ENCODE results near the gene RP9.
"Not testable (repeated sequence)": the region's sequence is repeated elsewhere in the genome, so short reads cannot be mapped to it uniquely, and the experiment has no call there.

Gene RP9

DNA sequence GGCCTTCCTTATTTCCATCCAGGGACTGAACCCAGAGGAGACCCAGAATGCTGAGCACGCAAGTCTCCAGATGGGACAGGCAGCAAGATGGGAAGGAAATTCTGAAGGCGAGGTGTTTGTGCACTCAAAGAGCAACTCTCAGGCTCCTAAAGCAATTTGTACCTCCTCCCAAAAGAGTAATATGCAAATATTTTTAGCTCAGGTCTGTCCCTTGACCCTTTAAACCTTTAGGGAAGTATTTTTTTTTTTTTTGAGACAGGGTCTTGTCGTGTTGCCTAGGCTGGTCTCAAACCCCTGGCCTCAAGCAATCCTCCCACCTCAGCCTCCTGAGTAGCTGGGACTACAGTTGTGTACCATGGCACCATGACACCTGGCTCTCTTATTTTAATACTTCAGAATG lies 8.4 kb downstream of the RP9 start:
- no peak for DNase-seq

DNA sequence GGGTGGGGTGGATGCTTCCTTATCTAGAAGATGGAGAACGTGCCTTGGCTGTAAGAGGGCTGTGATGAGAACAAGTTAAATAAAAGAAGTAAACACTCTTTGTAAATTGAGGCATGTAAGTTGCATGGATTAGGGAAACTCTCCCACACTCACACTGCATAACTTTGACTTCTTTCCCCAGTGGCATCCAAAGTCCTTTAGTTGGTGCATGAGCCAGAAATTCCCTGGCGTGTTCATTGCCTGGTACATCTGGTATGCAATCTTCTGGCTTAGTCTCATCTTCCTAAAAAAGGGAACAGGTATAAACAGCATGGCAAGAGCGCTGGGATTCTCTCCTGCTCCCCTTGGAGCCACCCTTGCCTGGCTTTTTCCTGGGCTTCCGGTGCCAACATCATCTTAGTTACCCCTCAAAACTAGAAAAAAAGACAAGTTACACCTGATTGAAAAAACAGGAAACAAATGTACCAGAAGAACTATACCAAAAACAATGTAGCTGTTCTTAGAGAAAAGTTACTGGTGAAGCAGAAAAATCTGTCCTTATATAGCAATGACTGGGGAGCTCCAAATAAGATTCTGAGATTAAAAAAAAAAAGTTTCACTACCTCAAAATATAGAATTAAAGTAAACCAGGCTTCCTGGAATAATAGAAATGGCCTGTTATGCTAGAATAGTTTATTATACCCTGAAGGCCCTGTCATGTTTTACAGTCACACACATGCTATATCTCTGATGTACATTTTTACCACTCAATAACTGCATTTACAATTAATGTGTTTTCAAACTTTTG lies 9.9 kb downstream of the RP9 start:
- no peak for DNase-seq

DNA sequence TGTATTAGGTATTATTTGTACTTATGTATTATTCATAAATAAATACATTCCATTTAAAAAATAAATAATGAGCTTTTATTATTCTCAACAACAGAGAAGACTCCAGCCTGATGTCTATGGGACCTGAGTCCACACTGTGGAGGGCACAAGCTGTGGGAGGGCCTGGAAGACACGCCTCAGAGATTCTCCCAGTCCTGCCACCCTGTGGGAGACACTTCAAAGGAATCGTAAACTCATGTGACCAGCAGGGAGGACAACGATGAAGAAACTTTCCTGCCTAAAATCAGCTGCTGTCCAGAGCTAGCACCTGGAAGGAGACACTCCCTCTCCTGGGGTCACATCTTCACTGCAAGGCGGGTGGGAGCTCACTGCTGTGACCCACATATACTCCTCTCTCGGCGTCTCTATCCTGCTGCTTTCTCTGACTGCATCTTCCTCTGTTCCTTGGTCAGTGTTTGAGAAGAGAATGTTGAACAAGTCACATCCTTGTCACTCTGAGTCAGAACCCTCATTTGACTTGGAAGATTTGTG lies 14.4 kb downstream of the RP9 start:
- not testable (repeated sequence) for DNase-seq

DNA sequence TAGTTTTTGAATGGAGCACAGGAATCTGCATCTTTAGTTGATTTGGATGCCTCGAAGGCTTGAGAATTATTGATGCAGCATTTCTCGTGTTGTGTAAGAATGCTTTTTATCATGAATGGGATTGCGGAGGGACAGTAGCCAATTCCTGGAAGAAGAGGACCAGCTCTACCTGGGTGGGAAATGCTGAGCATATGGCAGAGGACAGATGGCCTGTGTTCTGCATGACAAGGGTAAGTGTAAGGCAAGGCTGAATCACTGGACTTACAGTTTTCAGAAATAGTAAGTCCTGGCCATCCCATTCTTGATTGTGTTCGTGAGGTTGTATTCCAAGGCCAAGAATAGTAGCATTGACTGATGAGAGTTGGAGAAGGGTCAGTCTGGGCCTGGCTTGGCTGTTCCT lies 15.9 kb downstream of the RP9 start:
- no peak for DNase-seq

DNA sequence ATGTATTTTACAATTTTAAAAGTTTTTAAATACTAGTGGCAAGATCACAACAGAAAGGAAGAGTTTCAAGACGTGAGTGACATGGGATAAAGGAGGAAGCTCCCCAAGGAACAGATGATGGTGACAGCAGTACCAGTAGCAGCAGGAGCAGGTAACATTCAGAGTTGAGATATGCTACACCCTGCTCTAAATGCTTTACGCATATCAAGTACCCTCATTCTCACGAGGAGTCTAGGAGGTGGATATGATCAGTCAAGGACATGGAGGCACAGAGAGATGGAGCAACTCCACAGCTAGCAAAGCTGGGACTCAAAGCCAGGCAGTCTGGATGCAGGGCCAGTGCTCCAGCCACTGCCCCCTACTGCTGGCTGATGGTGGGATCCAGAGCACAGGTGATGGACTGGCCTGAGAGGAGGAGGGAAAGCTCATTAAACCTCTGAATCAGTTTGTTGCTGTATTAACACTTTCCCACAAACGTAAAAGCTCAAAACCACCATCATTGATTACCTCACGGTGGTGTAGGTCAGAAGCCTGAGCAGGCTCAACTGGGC lies 17.5 kb downstream of the RP9 start:
- DNase-seq = no peak

DNA sequence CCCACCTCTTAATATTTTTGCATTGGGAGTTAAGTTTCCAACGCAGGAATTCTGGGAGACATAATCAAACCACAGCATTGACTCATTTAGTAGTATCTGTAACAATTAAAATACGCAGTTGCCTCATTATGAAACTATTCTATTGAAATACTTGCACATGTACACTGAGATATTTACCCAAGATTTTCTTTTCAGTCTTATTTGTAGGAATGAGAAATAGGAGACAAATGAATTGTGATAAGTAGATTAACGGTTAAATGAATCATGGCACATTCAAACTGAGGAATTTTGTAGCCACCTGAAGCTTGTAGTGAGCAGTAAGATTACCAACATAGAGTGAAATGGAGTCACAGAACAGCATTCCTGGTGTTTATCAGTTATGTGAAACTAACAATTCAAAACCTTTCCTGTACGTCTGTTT lies 18.1 kb downstream of the RP9 start:
- DNase-seq = no peak

DNA sequence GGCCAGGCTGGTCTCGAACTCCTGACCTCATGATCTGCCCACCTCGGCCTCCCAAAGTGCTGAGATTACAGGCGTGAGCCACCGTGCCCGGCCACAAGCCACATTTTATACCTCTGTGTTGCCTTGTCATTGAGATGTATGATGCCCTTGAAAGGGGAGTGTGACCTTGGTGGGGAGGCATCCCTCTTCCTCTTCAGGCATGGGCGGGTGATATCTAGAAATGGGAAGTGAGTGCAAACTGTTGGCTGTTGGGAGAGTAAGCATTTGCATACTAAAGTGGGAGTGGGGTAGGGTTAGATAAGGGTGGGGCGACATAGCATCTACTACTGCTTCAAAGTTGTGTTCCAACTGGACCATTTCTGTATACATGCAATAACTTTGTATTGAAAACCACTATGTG lies 20.1 kb downstream of the RP9 start:
- no peak for DNase-seq

DNA sequence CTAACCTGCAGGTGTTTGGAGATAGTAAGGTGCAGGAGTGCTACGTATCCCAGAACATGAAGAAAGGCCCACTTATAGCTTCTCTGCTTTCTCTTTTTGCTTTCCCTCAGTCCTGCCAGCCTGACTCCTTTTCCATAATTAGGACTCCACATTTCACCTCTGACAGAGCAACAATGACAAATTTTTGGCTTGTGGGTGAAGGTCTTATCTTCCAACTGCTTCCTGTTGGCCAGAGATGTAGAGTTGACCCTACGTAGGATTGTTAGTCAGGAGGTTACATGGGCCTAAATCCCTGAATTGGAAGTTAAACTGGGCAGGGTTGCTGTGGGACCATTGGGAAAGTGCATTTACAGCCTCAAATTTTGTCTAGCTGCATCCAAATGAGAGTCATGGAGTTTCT lies 21.3 kb downstream of the RP9 start:
- DNase-seq = no peak

DNA sequence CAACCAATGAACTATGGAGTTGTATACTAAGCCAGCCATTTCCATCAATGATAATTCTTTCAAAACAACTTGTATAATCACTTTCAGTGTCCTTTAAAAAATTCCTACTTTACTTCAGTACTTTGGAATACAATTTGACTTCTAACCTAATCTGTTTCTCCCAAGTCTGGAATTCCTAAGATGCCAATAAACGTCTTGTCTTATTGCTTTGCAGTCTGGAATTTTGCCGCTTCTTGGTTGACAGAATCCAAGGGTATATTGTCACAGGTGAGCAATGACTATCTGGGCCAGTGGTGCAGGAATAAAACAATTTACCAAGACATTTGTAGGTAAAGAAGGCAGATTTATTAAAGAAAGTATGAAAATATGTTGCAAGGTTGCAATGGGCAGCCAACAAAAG lies 21.8 kb downstream of the RP9 start:
- DNase-seq = no peak

DNA sequence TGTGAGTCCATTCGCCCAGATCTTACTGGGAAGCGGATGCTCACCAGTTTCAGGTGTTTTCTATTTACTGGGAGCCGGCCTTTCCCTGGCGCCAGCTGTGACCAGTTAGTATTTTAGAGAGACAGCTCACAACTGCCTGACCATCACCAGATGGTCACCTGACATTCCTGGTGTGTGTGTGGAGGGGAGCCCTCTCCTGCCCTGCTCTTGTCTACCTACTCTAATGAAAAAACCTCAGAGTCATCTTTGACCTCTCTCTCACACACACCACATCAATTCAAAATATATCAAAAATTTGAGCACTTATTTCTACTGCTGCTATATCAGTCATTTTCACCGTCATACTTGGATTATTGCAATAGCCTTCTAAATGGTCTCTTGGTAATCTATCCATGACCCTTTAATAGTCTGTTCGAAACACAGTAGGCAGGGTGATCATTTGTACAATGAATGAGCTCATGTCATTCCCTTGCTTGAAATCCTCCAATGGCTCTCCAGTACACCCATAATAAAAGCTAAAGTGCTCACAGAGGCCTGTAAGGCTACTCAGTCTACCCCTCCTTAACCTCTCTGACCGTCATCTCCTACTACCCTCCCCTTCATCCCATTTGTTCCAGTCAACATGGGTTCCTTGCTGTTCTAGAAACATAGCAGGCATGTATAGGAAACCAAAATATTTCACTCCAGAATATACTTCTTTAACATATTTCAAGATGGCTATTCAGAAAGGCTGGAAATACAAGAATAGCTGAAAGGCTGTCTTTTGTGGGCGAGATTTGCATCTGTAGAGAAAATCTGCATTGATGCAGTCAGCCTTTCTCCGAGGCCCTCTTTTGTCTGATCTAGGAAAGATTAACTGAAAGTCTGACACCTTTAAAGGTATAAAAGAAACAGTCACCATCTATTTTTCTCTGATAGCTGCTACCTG lies 29.2 kb downstream of the RP9 start:
- DNase-seq = no peak

DNA sequence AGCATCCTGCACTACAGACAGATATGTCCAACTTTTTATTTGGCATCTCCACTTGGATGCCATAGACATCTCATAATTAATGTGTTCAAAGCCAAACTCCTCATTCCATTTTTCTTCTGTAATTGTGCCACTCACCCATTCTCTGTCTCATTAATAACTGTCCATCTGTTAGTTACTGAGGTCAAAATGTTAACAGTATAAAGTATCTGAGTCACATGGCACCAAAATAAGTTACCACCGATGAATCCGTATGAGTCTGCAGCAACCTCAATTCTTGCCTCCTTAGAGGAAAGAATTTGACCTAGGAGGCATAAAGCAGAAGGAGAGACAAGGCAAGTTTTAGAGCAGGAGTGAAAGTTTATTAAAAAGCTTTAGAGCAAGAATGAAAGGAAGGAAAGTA lies 30.1 kb downstream of the RP9 start:
- no peak for DNase-seq

DNA sequence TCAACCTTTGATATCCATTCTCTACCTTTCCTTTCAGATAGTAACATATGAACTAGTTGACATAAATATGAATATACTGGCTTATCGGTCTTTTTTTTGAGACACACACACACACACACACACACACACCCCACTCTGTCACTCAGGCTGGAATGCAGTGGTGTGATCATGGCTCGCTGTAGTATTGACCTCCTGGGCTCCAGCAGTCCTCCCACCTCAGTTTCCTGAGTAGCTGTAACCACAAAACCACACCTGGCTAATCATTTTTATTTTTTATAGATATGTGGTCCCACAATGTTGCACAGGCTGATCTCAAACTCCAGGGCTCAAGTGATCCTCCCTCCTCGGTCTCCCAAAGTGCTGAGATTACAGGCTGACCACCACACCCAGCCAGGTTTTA lies 32.5 kb downstream of the RP9 start:
- no peak for DNase-seq

DNA sequence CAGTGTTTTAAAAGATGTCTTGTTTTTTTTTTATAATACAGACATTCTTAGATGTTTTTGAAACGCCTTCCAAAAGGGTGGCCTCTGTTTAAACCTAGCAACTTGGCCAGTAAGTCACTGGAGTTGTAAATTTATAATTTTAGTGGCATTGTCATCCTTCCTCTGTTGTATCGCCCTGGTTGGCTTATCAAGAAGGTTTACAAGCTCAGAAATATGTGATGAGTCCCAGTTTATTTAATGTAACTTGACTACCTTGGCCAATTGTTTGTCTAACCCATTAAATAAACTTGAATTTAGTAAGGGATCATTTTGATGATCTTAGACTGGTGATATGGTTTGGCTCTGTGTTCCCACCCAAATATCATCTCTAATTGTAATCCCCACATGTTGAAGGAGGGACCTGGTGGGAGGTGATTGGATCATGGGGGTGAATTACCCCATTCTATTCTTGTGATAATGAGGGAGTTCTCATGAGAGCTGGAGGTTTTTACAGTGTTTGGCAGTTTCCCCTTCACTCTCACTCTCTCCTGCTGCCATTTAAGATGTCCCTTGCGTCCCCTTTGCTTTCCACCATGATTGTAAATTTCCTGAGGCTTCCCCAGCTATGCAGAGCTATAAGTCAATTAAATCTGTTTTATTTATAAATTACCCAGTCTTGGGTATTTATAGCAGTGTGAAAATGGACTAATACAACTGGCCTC lies 33.2 kb downstream of the RP9 start:
- DNase-seq = no peak

DNA sequence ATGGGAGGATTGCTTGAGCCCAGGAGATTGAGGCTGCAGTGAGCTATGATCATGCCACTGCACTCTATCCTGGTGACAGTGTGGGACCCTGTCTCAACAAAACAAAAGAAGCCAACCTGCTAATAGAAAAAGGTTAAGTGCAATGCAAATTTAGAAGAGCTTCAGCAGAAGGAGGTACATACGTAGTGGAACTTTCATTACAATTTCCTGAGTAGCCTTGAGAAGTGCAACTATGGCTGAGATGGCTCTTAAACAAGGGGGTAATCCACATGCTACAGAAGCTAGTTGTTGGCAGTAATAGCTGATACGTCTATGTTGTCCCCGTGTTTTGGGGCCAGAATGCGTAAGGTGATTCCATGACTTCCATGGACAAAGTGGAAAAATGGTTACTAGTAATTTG lies 36.0 kb downstream of the RP9 start:
- DNase-seq = no peak

DNA sequence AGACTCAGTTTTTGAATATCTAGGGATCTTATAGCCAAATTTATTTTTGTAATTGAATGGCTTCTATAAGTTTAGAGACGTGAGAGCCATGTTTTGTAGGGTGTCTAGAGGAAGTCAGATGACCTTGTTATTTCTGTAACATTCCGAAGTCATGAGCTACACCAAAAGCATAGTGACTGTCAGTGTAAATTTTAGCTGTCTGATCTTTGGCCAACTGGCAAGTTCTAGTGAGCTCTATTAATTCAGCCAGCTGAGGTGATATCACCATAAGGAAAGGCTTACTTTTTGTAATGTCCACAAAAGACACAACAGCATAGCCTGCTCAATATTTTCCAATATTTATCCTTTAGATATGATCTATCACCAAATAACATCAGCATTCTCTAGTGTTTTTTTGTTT lies 36.7 kb downstream of the RP9 start:
- DNase-seq = no peak

DNA sequence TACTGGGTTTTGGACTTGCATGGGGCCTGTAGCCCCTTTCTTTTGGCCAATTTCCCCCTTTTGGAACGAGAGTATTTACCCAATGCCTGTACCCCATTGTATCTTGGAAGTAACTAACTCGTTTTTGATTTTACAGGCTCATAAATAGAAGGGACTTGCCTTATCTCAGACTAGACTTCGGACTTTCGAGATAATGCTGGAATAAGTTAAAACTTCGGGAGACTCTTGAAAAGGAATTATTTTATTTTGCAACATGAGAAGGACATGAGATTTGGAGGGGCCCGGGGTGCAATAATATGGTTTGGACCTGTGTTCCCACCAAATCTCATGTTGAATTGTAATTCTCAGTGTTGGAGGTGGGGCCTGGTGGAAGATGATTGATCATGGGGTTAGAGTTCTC lies 38.4 kb downstream of the RP9 start:
- DNase-seq = no peak

DNA sequence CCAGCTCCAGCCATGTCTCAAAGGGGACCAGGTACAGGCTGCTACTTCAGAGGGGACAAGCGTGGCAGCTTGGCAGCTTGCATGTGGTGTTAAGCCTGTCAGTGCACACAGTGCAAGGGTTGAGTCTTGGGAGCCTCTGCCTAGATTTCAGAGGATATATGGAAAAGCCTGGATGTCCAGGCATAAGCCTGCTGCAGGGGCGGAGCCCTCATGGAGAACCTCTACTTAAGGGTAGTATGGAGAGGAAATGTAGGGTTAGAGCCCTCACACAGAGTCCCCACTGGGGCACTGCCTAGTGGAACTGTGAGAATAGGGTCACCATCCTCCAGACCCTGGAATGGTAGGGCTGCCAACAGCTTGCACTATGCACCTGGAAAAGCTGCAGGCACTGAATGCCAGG lies 38.9 kb downstream of the RP9 start:
- no peak for DNase-seq

DNA sequence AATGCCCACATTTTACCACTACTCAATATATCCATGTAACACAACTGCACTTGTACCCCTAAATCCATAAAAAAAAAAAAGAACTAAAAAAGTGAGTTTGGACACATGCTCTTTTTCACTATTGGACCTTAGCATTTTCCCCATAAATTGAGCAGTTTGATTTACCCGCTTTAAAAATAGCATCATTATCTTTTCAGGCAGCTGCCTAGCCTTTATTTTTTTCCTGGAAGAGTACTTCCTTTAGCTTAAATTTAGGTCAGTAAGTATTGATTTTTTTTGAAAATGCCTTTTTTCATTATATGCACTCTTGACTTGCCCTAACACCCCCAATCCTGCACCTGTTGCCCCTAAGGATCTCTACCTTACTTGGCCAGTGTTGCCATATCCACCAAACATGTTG lies 41.3 kb downstream of the RP9 start:
- no peak for DNase-seq

DNA sequence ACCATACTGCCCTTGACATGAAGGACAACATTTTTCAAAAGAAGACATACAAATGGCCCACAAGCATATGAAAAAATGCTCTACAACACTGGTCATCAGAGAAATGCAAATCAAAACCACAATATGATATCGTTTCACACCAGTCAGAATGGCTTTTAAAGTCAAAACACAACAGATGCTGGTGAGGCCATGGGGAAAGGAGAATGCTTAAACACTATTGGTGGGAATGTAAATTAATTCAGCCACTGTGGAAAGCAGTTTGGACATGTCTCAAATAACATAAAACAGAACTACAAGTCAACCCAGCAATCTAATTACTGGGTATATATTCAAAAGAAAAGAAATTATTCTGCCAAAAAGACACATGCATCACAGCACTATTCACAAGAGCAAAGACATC lies 42.4 kb downstream of the RP9 start:
- DNase-seq = no peak

DNA sequence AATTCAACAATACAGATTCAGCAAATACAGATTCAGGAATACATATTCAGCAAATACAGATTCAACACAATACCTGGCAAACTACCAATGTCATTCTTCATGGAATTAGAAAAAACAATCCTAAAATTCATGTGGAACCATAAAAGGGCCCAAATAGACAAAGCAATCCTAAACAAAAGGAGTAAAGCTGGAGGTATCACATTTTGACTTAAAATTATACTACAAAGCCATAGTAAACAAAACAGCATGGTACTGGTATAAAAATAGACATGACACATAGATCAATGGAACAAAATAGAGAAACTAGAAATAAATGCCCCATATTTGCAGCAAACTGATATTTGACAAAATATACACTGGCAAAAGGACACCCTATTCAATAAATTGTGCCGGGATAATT lies 43.2 kb downstream of the RP9 start:
- DNase-seq = no peak

DNA sequence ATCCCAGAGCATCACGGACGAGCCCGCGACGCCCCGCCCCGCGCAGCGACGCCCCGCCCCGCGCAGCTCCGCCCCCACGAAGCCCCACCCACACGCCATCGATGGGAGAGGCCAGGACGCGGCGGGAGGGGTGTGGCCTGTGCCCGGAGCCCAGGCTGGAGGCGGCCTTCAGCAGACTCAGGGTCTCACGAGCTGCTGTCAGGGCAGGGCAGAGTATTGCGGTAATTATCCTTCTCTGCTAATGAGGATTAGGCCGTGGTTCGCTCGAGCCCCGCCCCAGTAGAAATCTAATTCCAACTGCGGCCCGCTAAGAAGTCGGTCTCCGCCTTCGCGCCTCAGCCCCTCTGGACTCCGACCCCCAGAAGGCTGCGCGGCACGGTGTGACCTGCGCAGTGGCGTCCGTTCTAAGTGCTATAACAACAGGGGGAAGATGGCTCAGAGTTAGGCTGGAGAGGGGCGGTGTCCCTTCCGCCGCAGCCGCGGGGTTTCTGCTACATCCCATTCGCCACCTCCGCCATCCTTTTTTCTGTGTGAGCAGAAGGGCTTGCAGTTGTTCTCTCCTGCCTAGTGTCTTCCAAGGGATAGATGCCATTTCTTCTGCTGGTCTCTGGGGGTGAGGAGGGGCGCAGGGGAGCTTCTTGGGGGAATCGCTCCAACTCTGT lies 46.3 kb downstream of the RP9 start:
- DNase-seq = peak; percentile 96

DNA sequence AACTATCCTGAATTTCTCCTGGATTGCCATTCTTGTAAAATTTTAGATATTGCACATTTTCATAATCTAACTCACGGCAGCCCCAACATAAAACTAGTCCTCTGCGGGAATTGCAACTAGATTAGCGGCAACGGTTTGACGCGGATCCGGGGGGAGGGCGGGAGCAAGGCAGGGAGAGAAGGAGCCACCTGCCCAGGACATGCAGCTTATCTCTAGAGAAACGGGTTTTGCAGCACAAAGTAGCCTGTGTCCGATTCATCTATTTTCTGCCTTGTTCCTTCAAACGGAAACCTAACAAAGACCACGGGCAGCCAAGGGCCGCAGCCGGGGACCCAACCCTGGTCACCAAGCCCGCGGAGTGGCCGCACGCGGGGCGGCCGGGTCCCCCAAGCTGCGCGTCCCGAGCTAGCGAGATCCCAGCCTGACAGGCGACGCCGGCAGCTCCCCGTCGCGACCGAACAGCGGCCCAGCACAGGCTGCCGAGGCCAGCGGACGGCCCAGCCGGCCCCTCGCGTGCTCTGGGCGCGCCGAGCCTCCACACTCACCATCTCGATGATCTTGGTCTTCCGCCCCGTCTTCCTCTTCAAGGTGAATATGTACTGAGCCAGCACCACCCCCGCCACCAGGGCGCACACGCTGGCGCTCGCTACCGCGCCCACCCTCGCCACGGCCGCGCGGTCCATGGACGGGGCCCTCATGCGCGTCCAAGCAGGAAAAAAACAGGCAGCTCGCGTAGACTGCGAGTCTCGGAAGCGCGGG lies 47.0 kb downstream of the RP9 start, which contains the start of gene NT5C3A:
Gene NT5C3A, minus strand, starts transcription at position 754 of the 759 bp plus-strand sequence. Its CDS starts 71 bp downstream, at position 683.
- DNase-seq = no peak

Data from activated effector memory CD4-positive, alpha-beta T cell treated with anti-CD3 and anti-CD28 coated beads, Interleukin-2, amount 50 U/mL, for 16 hours (primary cell).